T-helper 1 cell treated with Interleukin-12 subunit alpha and Interleukin-12 subunit beta and Interleukin-4 antibody, amounts not matched to agents 30 ng/mL and 1 ng/mL, for 36 hours (primary cell): Measurements from ENCODE around the gene NTHL1. TPM values are rescaled to one million over a fixed set of nuclear protein-coding genes. Genes with fewer than 3 reads are reported as not detected.

Experiments
- intact Hi-C: fragments of 100-400 bp; cut with micrococcal nuclease; formaldehyde crosslinking; loops from one replicate; pipeline ENCODE4 v1.15.1; 2024
- total RNA-seq: library from RNA; stranded (reverse); gene quantifications from 2 replicates; pipeline ENCODE4 v1.2.3, GENCODE V29; 2022

NTHL1 gene
- total RNA-seq, 1 donor from 2014 or later = 24.2 TPM

DNA sequence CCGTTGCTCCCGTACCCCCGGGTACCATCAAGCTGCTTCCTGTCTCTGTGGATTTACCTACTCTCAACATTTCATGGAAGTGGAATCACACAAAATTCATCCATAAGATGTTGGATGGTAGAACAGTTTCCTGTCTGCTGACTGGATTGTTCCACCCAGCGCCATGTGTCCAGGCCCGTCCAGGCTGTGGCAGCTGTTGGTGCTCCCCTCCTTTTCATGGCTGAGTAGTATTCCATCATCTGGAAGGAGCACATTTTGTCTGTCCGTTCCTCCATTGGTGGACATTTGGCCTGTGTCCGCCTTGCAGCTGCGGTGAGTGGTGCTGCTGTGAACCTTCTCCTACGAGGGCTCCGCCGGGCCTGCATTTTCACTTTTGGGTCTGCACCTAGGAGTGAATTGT lies 18.5 kb upstream of the NTHL1 start:
- intact Hi-C loops = no loop called here

DNA sequence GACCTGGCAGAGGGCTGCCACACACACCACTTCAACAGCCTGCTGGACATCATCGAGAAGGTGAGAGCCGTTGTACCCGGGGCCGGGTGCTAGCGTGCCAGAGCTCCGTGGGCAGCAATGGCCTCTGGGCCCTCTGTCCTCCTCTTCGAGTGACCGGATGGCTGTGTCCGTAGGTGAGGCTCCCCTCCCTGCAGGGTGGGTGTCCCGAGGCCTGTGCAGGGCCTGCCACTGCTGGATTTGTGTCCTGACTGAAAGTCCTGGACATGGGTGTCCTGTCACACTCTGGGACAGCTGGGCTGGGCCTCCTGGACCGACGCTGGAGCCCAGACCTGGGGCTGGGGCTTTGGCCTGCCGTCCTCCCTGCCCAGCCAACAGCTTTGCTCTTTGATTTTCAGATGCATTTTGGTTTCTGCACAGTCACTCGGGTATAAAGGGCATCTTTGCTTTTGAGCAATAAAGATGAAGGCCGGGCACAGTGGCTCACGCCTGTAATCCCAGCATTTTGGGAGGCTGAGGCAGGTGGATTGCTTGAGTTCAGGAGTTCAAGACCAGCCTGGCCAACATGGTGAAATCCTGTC lies 16.8 kb upstream of the NTHL1 start:
- intact Hi-C loops = no loop called here

DNA sequence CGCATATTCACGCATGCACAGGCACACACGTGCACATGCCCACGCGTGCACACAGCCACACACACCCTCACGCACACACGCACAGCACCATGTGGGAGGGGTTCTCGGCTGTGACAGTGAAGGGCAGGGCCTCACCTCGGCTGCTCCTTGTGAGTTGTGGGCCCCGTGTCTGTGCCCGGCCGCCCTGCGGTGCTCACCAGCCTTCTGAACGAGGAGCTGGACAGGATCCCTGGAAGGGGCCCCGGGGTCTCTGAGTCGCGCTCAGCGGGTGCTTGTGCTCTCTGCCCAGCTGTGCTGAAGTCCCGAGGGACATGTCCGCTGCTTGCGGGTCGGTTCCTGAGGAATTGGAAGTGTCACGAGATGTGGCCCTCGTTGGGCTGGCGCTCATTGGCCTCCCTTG lies 16.2 kb upstream of the NTHL1 start:
- intact Hi-C loops = no loop called here

DNA sequence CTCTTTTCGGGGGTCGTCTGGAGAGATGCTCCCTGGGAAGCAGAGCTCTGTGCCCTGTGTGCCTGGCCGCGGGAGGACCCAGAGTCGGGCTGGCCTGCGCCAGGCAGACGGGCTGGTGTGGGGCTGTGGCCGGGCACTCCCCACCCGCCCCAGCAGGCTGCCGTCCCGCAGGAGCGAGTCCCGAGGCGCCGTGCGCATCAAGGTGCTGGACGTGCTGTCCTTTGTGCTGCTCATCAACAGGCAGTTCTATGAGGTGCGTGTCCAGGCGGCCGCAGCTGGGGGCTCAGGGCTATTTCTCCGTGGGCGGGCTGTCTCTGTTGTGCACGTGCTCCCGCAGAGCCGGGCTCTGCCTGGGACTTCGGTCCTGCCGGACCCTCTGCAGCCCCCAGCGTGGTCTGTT lies 15.2 kb upstream of the NTHL1 start:
- intact Hi-C loops = no loop called here

DNA sequence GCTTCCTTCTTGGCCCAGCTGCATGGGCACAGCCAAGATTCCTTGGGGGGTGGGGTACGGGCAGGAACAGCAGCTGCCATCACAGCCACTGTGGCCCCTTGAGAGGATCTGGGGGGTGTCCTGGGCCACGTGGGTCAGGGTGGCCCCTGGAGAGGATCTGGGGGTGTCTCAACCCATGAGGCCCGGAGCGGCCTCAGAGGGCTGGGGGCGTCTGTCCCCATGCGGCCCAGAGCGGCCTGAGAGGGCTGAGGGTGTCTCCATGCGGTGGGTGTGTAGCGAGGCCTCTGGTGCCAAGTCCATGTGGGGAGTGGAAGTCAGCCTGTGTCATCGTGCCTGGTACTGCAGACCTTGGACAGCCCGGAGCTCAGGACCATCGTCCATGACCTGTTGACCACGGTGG lies 13.9 kb upstream of the NTHL1 start:
- intact Hi-C loops = no loop called here

DNA sequence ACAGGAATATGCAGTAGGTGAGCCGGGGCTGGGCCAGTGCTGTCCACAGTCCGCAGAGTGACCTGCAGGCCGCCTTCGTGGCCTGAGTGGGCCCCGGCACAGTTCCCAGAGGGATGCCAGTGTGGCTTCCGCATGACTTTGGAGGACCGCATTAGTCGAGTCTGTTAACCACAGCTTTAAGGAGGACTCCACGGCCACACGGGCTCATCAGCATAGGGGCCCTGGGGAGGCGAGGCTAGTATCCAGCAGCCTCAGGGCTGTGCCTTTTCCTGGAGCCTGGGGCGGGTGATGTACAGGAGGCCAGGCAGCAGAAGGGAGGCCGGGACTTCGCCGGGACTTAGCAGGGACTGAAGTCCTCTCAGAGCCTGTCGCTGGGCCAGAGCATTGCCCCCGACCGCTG lies 13.4 kb upstream of the NTHL1 start:
- intact Hi-C loops = no loop called here

DNA sequence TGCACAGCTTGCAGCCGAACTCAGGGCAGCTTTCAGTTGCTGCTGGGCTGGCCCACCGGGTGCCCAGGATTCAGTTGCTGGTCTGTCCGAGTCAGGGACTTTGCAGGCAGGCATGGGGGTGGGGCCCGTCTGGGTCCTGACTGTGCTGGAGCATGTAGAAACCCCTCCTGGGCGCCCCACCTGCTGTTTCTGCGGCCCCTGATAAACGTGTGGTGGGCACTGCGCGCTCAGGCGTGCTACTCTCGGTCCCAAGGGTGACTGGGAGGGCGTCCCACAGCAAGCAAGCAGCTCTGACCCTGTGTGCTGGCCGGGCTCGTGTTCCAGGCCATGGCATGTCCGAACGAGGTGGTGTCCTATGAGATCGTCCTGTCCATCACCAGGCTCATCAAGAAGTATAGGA lies 12.7 kb upstream of the NTHL1 start:
- intact Hi-C loops = no loop called here

DNA sequence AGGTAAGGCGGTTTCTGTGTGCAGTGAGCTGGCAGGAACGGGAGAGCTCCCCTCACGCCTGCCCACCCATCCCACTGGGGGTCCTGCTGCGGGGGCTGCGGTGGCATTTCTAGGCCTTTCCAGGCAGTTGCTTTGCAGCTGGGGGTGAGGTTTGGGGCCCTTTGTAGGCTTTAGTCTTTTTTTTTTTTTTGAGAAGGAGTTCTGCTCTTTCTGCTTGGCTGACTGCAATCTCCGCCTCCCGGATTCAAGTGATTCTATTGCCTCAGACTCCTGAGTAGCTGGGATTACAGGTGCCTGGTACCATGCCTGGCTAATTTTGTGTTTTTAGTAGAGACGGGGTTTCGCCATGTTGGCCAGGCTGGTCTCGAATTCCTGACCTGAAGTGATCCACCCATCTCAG lies 11.2 kb upstream of the NTHL1 start:
- intact Hi-C loops = no loop called here

DNA sequence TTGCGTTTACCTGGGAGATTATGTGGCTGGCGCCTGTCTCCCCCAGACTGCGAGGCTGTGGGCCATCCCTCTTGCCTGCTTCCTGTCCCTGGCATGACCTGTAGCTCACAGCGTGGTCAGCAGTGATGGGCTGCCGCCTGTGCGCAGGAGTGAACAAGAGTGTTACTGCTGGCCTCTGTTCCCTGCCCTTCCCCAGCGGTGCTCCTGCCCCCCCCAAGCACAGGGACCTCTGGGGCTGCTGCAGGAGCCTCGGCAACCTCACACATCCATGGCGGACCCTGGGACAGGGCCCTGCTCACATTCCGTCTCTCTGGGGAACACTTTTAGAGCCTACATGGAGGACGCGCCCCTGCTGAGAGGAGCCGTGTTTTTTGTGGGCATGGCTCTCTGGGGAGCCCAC lies 10.8 kb upstream of the NTHL1 start:
- intact Hi-C loops = no loop called here

DNA sequence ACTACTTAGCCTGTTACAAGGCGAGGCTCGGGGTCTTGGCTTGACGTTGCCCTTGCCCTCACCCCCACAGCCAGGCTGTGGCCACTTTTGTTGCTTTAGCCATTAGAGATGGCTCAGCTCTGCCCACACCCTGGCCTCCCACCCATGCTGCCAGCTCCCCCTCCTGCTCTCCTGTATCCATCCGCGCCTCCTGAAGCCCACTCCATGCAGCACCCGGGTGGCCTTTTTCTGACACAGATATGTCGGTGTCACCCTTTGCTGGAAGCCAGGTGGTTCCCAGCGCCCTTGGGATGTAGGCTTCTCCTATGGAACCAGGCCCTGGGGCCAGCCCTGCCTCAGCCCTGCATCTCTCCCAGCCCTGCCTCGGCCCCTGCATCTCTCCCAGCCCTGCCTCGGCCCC lies 9.8 kb upstream of the NTHL1 start:
- intact Hi-C loops = no loop called here

DNA sequence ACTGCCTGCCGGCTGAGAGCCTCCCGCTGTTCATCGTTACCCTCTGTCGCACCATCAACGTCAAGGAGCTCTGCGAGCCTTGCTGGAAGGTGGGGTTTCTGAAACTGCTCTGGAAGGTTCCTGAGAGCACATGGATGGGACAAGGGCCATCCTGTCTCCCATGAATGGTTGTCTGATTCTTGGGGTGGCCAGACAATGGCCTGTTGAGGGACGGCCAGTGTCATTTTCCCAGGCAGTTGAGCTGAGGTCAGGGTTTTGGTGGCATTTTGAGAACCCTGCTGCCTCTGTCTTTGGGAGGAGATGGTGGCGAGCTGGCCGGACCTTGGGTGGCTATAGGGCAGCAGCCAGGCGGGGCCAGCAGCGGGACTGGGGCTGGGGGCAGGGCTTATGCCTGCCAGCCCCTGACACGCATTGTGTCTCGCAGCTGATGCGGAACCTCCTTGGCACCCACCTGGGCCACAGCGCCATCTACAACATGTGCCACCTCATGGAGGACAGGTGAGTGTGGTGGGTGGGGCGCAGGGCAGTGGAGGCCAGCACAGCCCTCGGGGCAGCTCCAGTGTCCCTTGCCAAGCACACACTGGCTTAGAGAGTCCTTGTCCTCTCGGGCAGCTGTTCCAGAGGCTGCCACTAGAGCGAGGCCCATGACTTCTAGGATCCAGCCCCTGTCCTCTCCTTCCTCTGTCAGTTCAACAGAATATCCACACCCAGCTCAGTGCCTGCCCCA lies 9.2 kb upstream of the NTHL1 start:
- intact Hi-C loops = no loop called here

DNA sequence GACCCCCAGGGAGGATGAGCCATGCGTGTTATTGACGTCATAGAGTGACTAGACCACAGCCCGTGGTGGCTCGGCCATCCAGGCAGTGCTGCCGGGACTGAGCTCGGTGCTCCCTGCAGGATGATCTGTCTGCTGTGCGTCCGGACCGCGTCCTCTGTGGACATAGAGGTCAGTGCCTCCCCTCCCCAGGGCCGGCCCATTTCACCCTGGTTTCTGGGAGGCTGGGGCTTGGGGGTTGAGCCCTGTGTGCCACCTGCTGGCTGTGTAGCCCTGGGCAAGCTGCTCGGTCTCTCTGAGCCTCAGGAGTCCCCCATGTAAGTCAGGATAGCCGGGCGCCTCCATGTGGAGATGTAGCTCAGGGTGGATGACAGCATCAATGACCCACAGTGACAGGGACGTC lies 8.4 kb upstream of the NTHL1 start:
- intact Hi-C loops = no loop called here

DNA sequence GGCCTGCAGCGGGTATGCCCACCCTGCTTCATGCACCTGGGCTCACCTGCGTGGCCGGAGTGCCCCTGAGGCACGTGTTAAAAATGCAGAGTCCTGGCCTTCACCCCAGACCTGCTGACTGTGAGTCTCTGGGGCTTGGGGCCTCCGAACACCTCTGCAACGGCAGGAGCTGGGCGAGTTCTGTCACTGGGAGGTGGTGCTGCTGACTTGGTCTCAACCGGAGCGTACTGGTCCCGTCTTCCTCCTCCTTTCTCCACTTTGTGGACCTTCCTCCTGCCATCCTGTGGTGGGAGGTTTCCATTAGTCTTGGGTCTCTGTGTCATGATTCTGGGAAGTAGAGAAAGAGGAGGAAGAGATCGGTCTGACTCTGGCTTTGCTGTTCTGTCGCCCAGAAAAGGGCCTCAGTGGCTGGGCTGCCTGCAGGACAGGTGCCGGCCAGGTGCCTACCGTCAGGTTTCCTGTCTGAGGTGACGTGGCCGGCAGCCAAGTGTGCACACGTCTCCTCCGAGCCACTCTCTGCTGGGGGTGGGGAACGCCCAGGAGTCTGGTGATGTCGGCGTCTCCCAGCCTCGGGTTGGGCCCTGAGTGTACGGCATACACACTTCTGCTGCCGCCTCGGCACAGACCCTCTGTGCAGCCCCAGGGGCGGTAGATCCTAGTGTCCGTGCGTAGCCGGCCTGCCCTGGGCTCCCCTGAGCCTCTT lies 7.1 kb upstream of the NTHL1 start:
- intact Hi-C loops = no loop called here

DNA sequence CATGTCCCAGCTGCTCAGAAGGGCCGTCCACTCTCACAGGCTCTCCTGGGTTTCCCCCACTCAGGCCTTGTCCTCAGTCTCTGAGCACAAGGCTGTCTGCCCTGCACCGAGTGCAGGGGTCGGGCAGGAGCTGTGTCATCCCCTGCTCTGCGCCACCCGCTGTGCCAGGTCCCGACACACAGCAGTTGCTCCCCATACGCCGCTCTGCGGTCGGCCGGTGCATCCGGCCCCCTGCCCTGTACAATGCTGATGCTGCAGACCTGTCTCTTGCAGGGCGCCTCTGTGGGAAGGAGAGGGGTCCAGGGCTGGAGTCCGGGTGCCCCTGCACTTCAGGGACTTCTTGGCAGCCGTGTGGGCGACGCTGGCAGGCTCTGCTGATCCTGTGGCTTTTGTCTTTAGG lies 6.3 kb upstream of the NTHL1 start:
- intact Hi-C loops = no loop called here

DNA sequence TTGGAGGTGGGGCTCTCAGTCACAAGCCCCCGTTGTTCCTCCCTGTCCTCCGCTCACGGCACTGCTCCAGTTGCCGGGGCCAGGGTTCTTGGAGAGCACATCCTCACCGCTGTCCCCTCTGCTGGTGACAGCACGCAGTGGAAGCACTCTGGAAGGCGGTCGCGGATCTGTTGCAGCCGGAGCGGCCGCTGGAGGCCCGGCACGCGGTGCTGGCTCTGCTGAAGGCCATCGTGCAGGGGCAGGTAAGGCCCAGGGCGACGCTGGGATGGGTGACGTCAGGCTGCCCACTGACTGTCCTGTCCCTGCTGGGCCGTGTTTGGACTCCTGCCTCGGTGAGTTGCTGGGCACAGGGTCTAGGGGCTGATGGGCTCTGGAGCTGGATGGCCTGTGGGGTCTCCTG lies 5.6 kb upstream of the NTHL1 start:
- intact Hi-C loops = no loop called here

DNA sequence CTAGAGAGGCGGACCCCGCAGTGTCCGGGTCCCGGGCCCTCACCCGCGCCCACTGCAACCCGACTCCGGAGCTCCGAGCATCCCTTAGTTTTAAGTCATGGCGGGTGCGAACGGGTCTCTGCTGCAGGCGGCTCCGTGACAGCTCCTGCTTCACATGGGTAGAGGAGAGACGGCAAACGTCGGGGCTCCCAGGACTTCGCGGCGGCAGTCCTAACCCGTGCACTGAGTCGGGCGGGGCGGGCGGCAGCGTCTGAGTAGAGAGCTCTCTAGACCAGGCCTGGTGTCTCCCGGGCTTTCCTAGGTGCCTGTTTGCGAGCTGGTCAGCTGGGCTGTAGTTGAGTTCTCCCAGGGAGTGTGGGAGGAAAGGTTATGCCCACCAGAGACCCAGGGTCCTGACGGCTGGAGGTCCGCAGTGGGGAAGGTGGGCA lies 496 bp upstream of the NTHL1 start:
- intact Hi-C loops = loop anchor here (5.0 kb wide), 3 partner anchors 219 to 974 kb away; partner anchors contain the start of genes CEMP1, HCFC1R1, RNPS1 and THOC6

DNA sequence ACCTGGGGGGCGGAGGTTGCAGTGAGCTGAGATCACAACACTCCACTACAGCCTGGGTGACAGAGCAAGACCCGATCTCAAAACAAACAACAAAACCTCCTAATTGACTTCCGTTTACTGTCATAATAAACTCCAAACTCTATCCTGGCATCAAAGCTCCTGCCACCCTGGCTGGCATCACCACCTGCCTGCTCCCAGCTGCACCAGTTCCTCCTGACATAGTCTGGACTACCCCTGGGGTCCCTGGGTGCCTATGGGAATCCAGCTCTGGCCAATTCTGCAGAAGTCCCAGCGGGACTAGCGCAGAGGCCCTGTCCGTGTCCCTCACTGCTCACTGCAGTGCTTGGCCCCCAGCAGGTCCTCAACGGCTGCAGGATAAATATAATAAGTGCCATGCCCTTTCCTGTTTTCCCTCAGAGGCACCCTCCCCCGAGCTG lies 723 bp downstream of the NTHL1 start:
- intact Hi-C loops = loop anchor here (1.0 to 5.0 kb wide), 9 partner anchors 24 to 975 kb away; partner anchors contain the start of genes CEMP1, HCFC1R1, NDUFB10 and RNPS1

DNA sequence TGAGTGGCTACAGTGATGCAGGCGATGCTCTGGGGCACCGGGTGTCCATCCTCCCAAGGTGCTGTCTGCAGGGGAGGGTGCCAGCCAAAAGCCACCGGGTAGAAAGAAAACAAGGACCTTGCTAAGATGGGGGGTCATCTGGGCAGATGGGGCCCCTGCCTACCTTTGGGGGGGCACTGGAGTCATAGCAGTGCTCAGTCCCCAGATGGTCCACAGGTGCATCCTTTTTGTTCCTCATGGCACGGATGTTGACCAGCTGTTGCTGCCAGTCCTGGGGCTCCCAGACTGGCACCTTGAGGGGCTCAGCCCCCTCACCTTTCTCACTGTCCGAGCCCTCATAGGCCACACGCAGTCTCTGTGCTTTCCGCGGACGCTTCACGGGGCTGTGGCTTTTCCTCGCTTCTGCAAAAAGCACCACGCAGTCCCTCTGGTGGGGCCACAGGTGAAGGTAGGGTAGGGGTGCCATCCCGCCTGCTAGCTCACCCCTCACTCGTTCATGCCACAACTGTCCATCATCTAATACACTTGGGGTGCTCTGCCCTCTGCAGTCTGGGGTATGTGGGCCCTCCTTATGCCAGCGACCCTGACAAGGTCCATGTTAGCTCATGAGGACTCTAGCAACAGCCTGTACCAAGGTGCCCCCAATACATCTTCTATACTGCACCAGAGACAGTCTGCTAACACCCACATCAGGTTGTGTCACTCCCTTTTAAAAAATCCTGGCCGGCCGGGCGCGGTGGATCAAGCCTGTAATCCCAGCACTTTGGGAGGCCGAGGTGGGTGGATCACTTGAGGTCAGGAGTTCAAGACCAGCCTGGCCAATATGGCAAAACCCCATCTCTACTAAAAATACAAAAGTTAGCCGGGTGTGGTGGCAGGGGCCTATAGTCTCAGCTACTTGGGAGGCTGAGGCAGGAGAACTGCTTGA lies 1.4 kb downstream of the NTHL1 start:
- intact Hi-C loops = loop anchor here (2.0 to 5.0 kb wide), 4 partner anchors 81 to 976 kb away; partner anchors contain the start of genes CEMP1, HCFC1R1, RNPS1 and RPS2

DNA sequence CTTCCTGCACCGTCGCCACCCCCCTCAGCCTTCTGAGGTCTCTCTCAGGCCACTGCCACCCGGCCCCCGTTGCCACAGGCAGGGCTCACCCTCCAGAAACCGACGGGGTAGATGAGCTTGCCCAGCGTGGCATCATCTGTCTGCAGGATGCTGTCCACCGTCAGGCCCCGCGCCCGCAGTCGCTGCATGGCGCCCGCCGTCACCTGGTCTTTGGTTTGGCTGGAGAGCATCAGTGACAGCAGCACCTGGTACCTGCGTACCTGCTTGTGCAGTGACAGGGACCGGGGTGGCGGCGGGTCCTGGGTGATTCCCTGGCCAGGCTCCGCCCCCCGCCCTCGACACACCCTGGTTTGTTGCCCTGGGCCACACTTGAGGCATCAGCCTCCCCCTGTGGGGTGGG lies 3.1 kb downstream of the NTHL1 start:
- intact Hi-C loops = no loop called here

DNA sequence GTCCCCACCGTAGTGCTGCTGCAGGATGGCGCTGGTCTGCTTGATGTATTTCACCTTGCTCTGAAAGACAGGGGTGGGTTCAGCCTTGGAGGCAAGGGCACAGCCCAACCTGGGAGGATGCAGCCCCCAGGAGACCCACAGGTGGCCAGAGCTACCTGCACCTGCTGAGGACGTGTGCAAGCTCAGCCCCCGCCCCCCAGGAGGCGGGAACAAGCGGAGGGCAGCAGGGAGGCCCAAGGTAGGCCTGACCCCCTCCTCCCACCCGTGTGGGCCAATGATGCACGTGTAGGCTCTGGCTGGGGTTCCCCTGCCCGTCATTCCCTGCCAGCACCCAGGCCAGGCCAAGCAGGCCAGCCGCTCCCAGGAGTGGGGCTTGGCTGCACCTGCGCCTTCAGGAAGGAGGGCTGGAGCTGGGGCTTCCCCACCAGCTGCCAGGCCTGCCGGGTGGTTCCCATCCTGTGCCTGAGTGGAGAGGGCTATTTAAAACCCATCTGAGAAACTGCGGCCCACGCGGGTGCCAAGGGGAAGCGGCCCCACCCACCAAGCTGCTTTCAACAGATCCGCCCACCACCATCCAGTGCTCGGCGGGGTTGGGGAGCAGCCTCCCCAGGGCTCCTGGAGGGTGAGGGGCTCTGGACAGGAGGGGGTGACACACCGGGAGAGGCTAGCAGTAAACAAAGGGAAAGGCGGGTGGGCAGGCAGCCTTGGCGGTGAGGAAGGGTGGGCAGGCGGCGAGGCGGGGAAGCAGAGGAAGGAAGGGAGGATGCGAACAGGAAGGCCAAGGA lies 3.8 kb downstream of the NTHL1 start:
- intact Hi-C loops = no loop called here
